Vagina (tissue), 2 donors: ENCODE data around the gene MBOAT2.

Experiments
- POLR2AphosphoS5 ChIP-seq, 2 donors: sonication (generic); formaldehyde crosslinking; IDR thresholded peaks; one replicate each; pipeline ENCODE4 v1.9.0; 2017; ENCODE audit warnings: antibody characterized with exemption in 2 of 2, mild to moderate bottlenecking in 2 of 2, low read depth in 1 of 2; ENCODE audit not compliant: insufficient read depth in 1 of 2
- TF ChIP-seq, protein P1 (sequence below), 3 experiments: fragments of 450-650 bp in 2 of 3; fragments of 200-600 bp in 1 of 3; sonication (generic) in 1 of 3; IDR thresholded peaks; one replicate each; pipeline ENCODE4 v1.5.1; 2017 to 2019; ENCODE audit warnings: antibody characterized with exemption in 3 of 3, mild to moderate bottlenecking in 2 of 3, moderate library complexity in 2 of 3

DNA sequence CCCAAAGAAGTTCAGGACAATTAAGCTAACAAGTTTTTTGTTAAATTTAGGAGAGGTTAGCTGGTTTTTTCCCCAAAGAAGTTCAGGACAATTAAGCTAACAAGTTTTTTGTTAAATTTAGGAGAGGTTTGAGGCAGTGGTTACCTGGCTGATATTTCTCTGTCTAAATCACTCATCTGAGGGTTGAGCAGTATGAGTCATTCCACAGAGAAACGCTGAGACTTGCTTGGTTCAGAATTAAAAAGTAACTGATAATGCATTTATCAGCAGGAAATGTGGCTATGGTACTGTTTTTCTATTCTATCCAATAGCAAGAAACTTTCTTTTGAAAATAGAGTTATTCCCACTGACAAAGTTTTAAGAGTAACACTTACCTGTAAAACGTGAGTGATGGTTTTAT lies 143.2 kb downstream of the MBOAT2 start:
- TF ChIP-seq, protein P1, sequence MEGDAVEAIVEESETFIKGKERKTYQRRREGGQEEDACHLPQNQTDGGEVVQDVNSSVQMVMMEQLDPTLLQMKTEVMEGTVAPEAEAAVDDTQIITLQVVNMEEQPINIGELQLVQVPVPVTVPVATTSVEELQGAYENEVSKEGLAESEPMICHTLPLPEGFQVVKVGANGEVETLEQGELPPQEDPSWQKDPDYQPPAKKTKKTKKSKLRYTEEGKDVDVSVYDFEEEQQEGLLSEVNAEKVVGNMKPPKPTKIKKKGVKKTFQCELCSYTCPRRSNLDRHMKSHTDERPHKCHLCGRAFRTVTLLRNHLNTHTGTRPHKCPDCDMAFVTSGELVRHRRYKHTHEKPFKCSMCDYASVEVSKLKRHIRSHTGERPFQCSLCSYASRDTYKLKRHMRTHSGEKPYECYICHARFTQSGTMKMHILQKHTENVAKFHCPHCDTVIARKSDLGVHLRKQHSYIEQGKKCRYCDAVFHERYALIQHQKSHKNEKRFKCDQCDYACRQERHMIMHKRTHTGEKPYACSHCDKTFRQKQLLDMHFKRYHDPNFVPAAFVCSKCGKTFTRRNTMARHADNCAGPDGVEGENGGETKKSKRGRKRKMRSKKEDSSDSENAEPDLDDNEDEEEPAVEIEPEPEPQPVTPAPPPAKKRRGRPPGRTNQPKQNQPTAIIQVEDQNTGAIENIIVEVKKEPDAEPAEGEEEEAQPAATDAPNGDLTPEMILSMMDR (IDR thresholded peaks at IDR 0.05) = no peak
- no peak for TF ChIP-seq POLR2AphosphoS5 (IDR thresholded peaks at IDR 0.05; ENCODE audit: insufficient read depth in 1 of 2, low read depth in 1 of 2)
